C4-2B (cell line): ENCODE results near the gene AGAP1.

Experiments used
- ZFX ChIP-seq: fragments of 450-650 bp; IDR thresholded peaks from 2 replicates; pipeline ENCODE4 v1.6.1; 2017
- TF ChIP-seq, protein P1 (sequence below): fragments of 450-650 bp; conservative IDR thresholded peaks from 2 replicates; pipeline ENCODE4 v1.5.1; 2017; ENCODE audit warnings: mild to moderate bottlenecking

DNA sequence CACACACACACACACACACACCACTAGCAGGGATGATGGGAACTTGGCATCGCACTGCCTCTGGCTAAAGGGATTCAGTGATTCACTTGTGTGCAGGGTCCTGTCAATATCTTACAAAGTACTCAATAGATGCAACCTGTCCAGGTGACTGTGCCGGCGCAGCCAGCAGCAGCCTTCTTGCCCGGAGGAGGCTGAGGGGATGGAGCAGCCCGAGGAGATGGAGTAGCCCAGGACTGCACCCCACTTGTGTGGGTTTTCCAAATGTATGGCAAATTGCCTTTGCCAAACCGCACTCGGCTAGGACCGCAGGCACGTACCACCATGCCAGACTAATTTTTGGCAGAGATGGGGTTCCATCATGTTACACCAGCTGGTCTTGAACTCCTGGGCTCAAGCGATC, 643.2 kb downstream of the AGAP1 start:
- TF ChIP-seq, protein P1, sequence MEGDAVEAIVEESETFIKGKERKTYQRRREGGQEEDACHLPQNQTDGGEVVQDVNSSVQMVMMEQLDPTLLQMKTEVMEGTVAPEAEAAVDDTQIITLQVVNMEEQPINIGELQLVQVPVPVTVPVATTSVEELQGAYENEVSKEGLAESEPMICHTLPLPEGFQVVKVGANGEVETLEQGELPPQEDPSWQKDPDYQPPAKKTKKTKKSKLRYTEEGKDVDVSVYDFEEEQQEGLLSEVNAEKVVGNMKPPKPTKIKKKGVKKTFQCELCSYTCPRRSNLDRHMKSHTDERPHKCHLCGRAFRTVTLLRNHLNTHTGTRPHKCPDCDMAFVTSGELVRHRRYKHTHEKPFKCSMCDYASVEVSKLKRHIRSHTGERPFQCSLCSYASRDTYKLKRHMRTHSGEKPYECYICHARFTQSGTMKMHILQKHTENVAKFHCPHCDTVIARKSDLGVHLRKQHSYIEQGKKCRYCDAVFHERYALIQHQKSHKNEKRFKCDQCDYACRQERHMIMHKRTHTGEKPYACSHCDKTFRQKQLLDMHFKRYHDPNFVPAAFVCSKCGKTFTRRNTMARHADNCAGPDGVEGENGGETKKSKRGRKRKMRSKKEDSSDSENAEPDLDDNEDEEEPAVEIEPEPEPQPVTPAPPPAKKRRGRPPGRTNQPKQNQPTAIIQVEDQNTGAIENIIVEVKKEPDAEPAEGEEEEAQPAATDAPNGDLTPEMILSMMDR = no peak
- TF ChIP-seq ZFX = no peak
